Sigmoid colon (tissue), 7 donors: ENCODE data around the gene PTPRT. TPM values are rescaled to one million over a fixed set of nuclear protein-coding genes. Genes with fewer than 3 reads are reported as not detected.

ENCODE experiments used
- DNase-seq: peaks from one replicate; pipeline ENCODE4 v3.0.0-alpha.2; 2019
- H3K27ac ChIP-seq, 4 donors: fragments of 200-600 bp; sonication (generic); one replicate each; pipeline ENCODE4 v1.5.1; 2016 to 2019; ENCODE audit warnings: mild to moderate bottlenecking in 1 of 4
- H3K27me3 ChIP-seq, 3 donors: fragments of 200-600 bp; sonication (generic); one replicate each; pipeline ENCODE4 v1.5.1; 2019; ENCODE audit warnings: mild to moderate bottlenecking in 1 of 3
- H3K36me3 ChIP-seq, 4 donors: fragments of 200-600 bp; sonication (generic); one replicate each; pipeline ENCODE4 v1.5.1; 2016 to 2019
- H3K4me1 ChIP-seq, 4 donors: fragments of 200-600 bp; sonication (generic); one replicate each; pipeline ENCODE4 v1.5.1; 2017 to 2019
- H3K4me3 ChIP-seq, 4 donors: fragments of 200-600 bp; sonication (generic); one replicate each; pipeline ENCODE4 v1.5.1; 2017 to 2019; ENCODE audit warnings: mild to moderate bottlenecking in 2 of 4, moderate library complexity in 1 of 4
- H3K9me3 ChIP-seq, 4 donors: fragments of 200-600 bp in 3 of 4; sonication (generic) in 3 of 4; one replicate each; pipeline versions ENCODE4 v1.5.1 to v1.6.1; 2013 to 2019
- CTCF ChIP-seq, 4 experiments: fragments of 450-650 bp in 3 of 4; fragments of 200-600 bp in 1 of 4; IDR thresholded peaks; one replicate each; pipeline ENCODE4 v1.5.1; 2016 to 2019; ENCODE audit warnings: antibody characterized with exemption in 4 of 4, mild to moderate bottlenecking in 3 of 4, moderate library complexity in 2 of 4
- EP300 ChIP-seq, 4 donors: sonication (generic); formaldehyde crosslinking; IDR thresholded peaks; one replicate each; pipeline ENCODE4 v1.6.1; 2017; ENCODE audit warnings: antibody characterized with exemption in 4 of 4
- POLR2A ChIP-seq, 2 donors: fragments of 450-650 bp; IDR thresholded peaks; one replicate each; pipeline ENCODE4 v1.6.1; 2016; ENCODE audit warnings: antibody characterized with exemption in 2 of 2, mild to moderate bottlenecking in 2 of 2, moderate library complexity in 2 of 2
- POLR2AphosphoS5 ChIP-seq, 4 donors: sonication (generic); formaldehyde crosslinking; IDR thresholded peaks; one replicate each; pipeline ENCODE4 v1.6.1; 2017; ENCODE audit warnings: antibody characterized with exemption in 4 of 4
- WGBS, 2 donors: extraction: QIAGEN DNeasy Blood & Tissue Kit; methylation state at CpG; one replicate each; pipeline ENCODE4 v1.1.7; 2013; 5-methylcytosine and 5-hydroxymethylcytosine counted together
- intact Hi-C: fragments of 100-400 bp; cut with DNase I; formaldehyde crosslinking; loops from one replicate; pipeline ENCODE4 v1.15.1; 2023
- polyA plus RNA-seq, 3 donors: library from polyadenylated mRNA; stranded (reverse); fragments of 200-250 nt; gene quantifications; one replicate each; pipeline ENCODE4 v1.2.3, GENCODE V29; 2013
- total RNA-seq, 4 donors: library from RNA; depleted of rRNA; stranded (reverse); fragments of >200 nt; gene quantifications; one replicate each; pipeline ENCODE4 v1.1.0, GENCODE V29; 2016
- donor health status: healthy with polysubstance abuse.
- donor health status: Bipolar disorder and iron deficiency.
- donor health status: healthy.

PTPRT gene
- total and polyA plus RNA-seq, 7 donors: under 0.01 to 0.41 (median 0.12) TPM; not detected in 3

DNA sequence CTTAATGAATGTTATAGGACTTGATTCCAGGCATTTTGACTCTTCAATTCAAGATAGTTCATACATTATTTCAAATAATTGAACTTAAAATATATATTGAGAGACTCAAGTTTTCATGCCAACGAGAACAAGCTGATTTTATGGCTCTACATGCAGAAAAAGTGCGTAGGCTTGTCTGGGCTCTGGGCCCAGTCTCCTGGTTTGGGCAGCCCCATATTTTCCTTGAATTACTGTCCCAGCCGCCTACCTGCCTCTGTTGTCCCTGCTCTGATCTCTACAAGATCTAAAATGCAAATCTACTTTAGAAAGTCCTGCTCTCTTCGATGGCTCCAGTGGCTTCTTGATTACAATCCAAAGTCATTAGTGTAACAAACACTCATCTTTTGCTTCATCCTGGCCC is 1034.1 kb downstream of the PTPRT start:
- WGBS, 2 donors: 70 to 88% methylated on average over 4 of the region's 4 CpGs
- Histone ChIP-seq H3K36me3 (no peaks in the 10 kb centered on the region), H3K27me3 (no peaks in the 10 kb centered on the region), H3K27ac (no peak overlapping the region), H3K4me3 (no peak overlapping the region), H3K4me1 (no peaks in the 10 kb centered on the region), H3K9me3 (no peaks in the 10 kb centered on the region)
- no peak for TF ChIP-seq POLR2A (IDR thresholded peaks at IDR 0.05)
- TF ChIP-seq POLR2AphosphoS5 (IDR thresholded peaks at IDR 0.05): no peak
- no peak for TF ChIP-seq EP300 (IDR thresholded peaks at IDR 0.05)
- TF ChIP-seq CTCF (IDR thresholded peaks at IDR 0.05): no peak
- intact Hi-C loops: no loop called here
- DNase-seq: no peak

- no peak overlapping the region for H3K4me3 ChIP-seq
- WGBS, 2 donors: 70 to 78% methylated on average over 6 of the region's 6 CpGs
- H3K36me3 ChIP-seq: no peaks in the 10 kb centered on the region
- no peaks in the 10 kb centered on the region for H3K27me3 ChIP-seq
- no peak overlapping the region for H3K27ac ChIP-seq
- no peaks in the 10 kb centered on the region for H3K9me3 ChIP-seq
- H3K4me1 ChIP-seq: no peaks in the 10 kb centered on the region
- TF ChIP-seq POLR2AphosphoS5 (IDR thresholded peaks at IDR 0.05) (no peak), CTCF (IDR thresholded peaks at IDR 0.05) (no peak)
- intact Hi-C loops: no loop called here
- no peak for DNase-seq
Measured at GRCh38 chr20:42152575-42152974, 1037.1 kb downstream of the PTPRT start.

DNA sequence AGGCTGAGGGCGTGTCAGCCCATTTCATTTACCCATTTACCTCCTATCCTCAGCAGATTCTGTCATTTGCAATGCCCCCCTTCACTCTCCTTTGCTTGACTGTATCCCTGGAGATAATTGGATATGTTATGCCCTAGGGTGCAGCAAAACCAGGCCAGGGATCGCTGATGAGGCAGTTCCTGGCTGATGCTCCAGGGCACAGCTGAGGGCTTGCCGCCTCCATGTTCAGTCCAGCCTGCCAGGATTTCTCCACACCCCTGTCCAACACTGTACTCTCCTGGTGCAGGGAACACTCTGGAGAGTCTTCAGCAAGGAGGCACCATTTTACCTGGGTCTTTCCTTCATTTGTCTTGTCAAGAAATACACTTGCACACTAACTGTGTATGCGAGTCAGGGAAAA is 1039.5 kb downstream of the PTPRT start:
- WGBS, 2 donors: 84% methylated on average over 4 of the region's 4 CpGs
- TF ChIP-seq CTCF (IDR thresholded peaks at IDR 0.05) (no peak), POLR2AphosphoS5 (IDR thresholded peaks at IDR 0.05) (no peak), EP300 (IDR thresholded peaks at IDR 0.05) (no peak), POLR2A (IDR thresholded peaks at IDR 0.05) (no peak)
- Histone ChIP-seq H3K27ac (no peak overlapping the region), H3K9me3 (no peaks in the 10 kb centered on the region), H3K36me3 (no peaks in the 10 kb centered on the region), H3K4me3 (no peak overlapping the region), H3K4me1 (no peaks in the 10 kb centered on the region), H3K27me3 (no peaks in the 10 kb centered on the region)
- intact Hi-C loops: no loop called here
- DNase-seq: no peak

DNA sequence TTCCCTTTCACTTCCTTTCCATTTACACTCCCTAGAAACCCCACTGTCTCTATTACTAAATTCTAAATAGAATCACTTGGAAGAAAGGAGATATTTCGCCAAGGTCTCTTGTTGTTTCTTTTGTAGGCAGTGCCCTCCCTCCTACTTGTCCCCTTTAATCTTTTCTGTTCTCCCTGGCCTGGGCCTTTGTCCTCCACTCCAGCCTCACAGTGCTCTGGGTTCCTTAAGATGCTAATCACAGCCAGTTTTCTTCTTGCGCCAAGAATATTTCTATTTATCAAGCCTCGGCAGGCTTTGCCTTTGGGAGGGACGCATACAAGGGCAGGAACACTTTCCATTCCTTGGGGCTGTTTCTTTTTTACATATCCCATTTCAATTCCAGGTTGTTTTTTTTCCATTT is 1051.0 kb downstream of the PTPRT start:
- TF ChIP-seq CTCF (IDR thresholded peaks at IDR 0.05) (no peak), POLR2AphosphoS5 (IDR thresholded peaks at IDR 0.05) (no peak), EP300 (IDR thresholded peaks at IDR 0.05) (no peak), POLR2A (IDR thresholded peaks at IDR 0.05) (no peak)
- Histone ChIP-seq H3K27ac (no peak overlapping the region), H3K9me3 (no peaks in the 10 kb centered on the region), H3K27me3 (no peaks in the 10 kb centered on the region), H3K4me3 (no peak overlapping the region), H3K36me3 (no peaks in the 10 kb centered on the region), H3K4me1 (no peaks in the 10 kb centered on the region)
- no peak for DNase-seq
- intact Hi-C loops: no loop called here
- WGBS, 2 donors: 71 to 73% methylated on average over 4 of the region's 4 CpGs

GRCh38 chr20:42134265-42135098 is 1055.2 kb downstream of the PTPRT start:
- H3K4me1 ChIP-seq: no peaks in the 10 kb centered on the region
- TF ChIP-seq POLR2AphosphoS5 (IDR thresholded peaks at IDR 0.05) (no peak), POLR2A (IDR thresholded peaks at IDR 0.05) (no peak), CTCF (IDR thresholded peaks at IDR 0.05) (no peak), EP300 (IDR thresholded peaks at IDR 0.05) (no peak)
- H3K9me3 ChIP-seq: no peaks in the 10 kb centered on the region
- H3K4me3 ChIP-seq: no peak overlapping the region
- H3K36me3 ChIP-seq: no peaks in the 10 kb centered on the region
- H3K27ac ChIP-seq: no peak overlapping the region
- intact Hi-C loops: no loop called here
- WGBS, 2 donors: 70 to 74% methylated on average over 5 of the region's 5 CpGs
- no peaks in the 10 kb centered on the region for H3K27me3 ChIP-seq
- no peak for DNase-seq
